Lower leg skin (tissue), 4 donors: ENCODE results near the gene PTPRO. TPM values are rescaled to one million over a fixed set of nuclear protein-coding genes. Genes with fewer than 3 reads are reported as not detected.

Experiments used
- DNase-seq, 2 donors: peaks; one replicate each; pipeline ENCODE4 v3.0.0-alpha.2; 2019; ENCODE audit warnings: low spot score in 2 of 2
- H3K4me3 ChIP-seq: fragments of 200-600 bp; sonication (generic); 2 replicates; pipeline ENCODE4 v1.5.1; 2017; ENCODE audit warnings: mild to moderate bottlenecking, low read depth; ENCODE audit not compliant: poor library complexity, severe bottlenecking
- POLR2A ChIP-seq, 2 donors: fragments of 450-650 bp; IDR thresholded peaks; one replicate each; pipeline ENCODE4 v1.6.1; 2016 to 2017; ENCODE audit warnings: antibody characterized with exemption in 2 of 2, mild to moderate bottlenecking in 1 of 2, moderate library complexity in 1 of 2
- whole genome bisulfite sequencing, 2 donors: methylation state at CpG; one replicate each; pipeline ENCODE4 v1.1.5; 2018; 5-methylcytosine and 5-hydroxymethylcytosine counted together
- intact Hi-C: fragments of 100-400 bp; cut with DNase I; formaldehyde crosslinking; loops from one replicate; pipeline ENCODE4 v1.15.0; 2023; ENCODE audit warnings: low total_unique reads
- total RNA-seq, 4 donors: library from RNA; depleted of rRNA; stranded (reverse); fragments of >200 nt; gene quantifications; one replicate each; pipeline ENCODE4 v1.1.0, GENCODE V29; 2016
- TF ChIP-seq, protein P1 (sequence below), 3 donors: fragments of 450-650 bp; IDR thresholded peaks; one replicate each; pipeline ENCODE4 v1.5.1; 2016; ENCODE audit warnings: antibody characterized with exemption in 3 of 3, mild to moderate bottlenecking in 3 of 3, moderate library complexity in 2 of 3

PTPRO gene
- total RNA-seq, 4 donors from 2014 or later = 0.29 to 0.91 (median 0.34) TPM; not detected in 1

DNA sequence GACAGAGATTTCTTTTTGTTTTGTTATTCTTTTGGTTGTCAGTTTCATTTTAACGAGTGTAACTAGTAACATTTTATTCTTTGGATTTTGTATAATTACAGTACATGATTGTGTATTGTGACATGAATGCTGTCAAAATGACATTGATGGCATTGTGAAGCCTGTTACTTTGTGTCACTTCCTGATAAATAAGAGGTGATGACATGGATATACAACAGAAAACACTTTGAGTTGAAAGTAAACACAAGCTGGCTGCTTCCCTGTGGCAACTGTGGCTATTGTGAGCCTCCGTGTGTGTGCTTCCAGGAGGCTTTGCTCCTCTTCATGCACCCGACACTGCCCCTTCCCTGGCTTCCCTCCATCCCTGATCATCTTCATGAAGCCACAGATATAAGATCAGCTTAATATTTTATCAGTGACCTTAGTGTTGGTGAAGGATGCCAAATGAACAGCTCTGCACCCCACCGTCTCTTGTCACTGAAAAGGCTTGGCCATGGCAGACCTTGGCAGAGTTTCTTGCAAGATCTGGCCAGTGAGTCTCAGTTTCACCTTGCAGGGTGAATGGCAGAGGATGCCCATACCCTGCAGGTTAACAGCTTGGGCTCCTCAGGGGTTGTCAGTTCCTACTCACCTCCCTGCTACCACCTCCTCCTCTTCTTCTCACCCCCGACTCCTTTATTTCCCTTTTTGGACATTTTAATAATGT lies 275.0 kb downstream of the PTPRO start:
- H3K4me3 ChIP-seq = no peak overlapping the region
- WGBS, 2 donors = 69% methylated on average over 5 of the region's 5 CpGs
- TF ChIP-seq, protein P1, sequence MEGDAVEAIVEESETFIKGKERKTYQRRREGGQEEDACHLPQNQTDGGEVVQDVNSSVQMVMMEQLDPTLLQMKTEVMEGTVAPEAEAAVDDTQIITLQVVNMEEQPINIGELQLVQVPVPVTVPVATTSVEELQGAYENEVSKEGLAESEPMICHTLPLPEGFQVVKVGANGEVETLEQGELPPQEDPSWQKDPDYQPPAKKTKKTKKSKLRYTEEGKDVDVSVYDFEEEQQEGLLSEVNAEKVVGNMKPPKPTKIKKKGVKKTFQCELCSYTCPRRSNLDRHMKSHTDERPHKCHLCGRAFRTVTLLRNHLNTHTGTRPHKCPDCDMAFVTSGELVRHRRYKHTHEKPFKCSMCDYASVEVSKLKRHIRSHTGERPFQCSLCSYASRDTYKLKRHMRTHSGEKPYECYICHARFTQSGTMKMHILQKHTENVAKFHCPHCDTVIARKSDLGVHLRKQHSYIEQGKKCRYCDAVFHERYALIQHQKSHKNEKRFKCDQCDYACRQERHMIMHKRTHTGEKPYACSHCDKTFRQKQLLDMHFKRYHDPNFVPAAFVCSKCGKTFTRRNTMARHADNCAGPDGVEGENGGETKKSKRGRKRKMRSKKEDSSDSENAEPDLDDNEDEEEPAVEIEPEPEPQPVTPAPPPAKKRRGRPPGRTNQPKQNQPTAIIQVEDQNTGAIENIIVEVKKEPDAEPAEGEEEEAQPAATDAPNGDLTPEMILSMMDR (IDR thresholded peaks at IDR 0.05) = no peak
- TF ChIP-seq POLR2A (IDR thresholded peaks at IDR 0.05) = no peak
- intact Hi-C loops = no loop called here
- no peak for DNase-seq

DNA sequence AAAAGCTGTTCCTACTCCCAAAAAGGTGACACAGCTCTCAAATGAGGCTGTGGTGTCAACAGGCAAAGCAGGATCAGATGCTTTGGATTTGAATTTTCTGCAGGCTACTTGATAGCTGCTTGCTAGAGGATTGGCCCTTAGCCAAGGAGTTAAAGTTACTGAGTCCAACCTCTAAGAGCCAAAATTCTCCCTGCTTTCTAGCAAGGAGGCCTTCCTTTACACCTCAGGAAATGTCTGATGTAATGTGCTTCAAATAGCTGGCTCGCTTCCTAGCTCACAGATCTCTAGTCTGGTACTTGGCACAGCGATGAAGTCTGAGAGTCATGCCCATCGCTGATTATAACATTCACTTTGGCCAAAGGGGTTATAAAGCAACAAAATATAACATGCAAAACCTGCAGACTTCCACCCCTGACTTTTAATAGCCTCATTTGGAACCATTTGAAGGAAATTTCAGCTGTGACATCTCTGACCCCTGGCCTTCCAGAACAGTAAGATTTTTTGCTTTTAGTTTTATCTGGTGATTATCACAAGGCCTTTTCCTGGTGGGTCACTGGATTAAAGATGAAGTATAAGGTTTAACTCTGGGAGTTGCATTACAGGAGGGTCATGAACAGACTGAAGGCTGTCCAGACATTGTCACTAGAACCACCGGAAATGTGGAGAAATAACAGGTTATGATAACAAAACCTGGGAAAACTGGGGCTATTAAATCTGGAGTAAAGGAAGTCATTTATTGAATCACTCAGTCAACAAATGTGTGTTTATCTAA lies 277.1 kb downstream of the PTPRO start:
- H3K4me3 ChIP-seq = no peak overlapping the region
- 43 to 52% methylated on average over 4 of the region's 4 CpGs for WGBS, 2 donors
- TF ChIP-seq, protein P1 (IDR thresholded peaks at IDR 0.05) = no peak
- TF ChIP-seq POLR2A (IDR thresholded peaks at IDR 0.05) = no peak
- DNase-seq = no peak
- intact Hi-C loops = no loop called here

DNA sequence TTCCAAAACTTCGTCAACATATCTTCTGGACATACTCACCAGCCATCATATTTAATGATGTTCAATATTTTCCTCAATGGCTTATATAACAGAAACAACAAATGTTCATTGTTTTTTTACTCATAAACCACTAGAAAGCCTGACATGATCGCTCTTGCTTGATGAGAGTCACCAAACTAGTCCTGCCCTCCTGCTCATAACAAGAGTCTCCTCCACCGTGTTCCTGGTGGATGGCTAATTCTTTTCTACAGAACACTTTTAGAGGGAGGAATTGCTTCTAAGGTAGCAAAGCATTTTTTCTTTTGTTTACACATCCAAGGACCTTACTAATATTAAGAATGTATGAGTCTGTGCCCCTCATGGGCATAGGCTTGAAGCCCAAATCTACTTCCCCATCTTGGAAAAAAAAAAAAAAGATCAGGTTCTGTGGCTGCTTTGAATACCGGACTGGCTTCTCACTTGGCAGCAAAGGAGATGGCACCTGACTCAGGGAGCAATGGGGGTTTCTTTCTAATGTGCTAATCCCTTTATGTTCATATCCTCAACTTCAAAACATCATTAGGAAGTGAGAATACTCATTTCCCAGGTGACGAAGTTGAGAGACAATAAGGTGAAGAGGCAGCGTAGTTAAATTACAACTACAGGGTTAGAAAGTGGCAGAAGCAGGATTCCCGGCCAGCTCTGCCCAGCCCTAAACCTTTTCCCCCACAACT lies 278.1 kb downstream of the PTPRO start:
- intact Hi-C loops = no loop called here
- no peak for TF ChIP-seq POLR2A (IDR thresholded peaks at IDR 0.05)
- TF ChIP-seq, protein P1 (IDR thresholded peaks at IDR 0.05) = no peak
- 84 to 87% methylated on average over 7 of the region's 7 CpGs for WGBS, 2 donors
- H3K4me3 ChIP-seq = no peak overlapping the region
- DNase-seq = no peak

DNA sequence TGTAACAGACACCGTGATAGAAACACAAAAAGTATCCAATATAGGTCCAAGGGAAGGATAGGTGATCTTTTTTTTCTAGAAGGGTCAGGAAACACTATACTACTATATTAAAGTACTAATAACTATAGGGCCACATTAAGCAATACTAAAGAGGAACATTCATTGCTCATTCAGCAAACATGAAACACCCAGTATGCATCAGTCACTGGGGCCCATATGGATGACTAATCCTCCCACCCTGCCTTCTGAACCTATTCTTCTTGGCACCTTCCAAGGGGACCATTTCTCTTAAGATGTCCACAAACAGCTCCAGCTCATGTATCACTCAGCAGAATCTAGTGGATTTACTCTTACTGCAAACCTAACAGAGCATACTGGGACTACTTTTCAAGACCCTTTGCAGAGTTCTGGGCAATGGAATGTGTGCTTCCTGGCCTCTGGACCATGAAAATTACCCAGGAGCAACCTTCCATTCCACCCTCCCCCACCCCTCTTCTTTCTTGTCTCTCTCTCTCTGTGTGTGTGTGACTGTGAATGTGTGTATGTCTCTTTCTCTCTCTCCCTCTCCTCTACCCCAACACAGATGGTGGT lies 279.0 kb downstream of the PTPRO start:
- WGBS, 2 donors = 97 to 100% methylated on average over 1 of the region's 1 CpG
- no peak for DNase-seq
- no peak overlapping the region for H3K4me3 ChIP-seq
- TF ChIP-seq, protein P1 (IDR thresholded peaks at IDR 0.05) = no peak
- no peak for TF ChIP-seq POLR2A (IDR thresholded peaks at IDR 0.05)
- intact Hi-C loops = no loop called here

DNA sequence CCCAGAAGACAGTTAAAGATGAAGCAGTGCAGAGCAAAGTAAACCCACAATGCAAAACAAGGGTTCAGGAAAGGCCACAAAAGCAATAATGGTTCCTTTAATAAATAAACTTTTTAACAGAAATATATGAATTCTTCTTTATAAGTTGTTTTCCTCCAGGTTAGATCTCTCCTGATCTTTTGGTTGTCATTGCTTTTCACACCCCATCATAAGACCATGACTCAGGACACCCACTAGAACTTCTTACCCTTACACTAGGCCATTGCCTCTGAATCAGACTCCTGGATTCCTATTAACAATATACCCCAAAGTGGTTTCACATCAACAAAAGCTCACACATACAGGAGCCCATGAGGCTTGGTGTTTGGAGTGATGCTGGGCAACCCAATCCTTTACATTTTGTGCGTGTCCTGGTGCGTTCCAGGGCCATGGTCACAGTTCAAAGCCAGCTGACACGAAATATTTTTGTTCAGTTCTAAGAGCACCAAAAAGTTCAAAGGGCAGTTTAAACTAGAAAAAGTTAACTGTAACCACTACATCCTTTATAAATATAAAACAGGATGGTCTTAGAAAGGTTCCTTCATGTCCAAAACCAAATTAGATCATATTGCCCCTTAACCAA lies 279.9 kb downstream of the PTPRO start:
- no peak for TF ChIP-seq POLR2A (IDR thresholded peaks at IDR 0.05)
- TF ChIP-seq, protein P1 (IDR thresholded peaks at IDR 0.05) = no peak
- no peak overlapping the region for H3K4me3 ChIP-seq
- intact Hi-C loops = no loop called here
- no peak for DNase-seq
- WGBS, 2 donors = 88 to 94% methylated on average over 3 of the region's 3 CpGs
